Smooth muscle cell (in vitro differentiated cells): Measurements from ENCODE around the gene RPH3AL. TPM values are rescaled to one million over a fixed set of nuclear protein-coding genes. Genes with fewer than 3 reads are reported as not detected.

Source experiments
- DNase-seq: peaks from one replicate; lab custom pipeline; 2025; ENCODE audit not compliant: unreplicated experiment; lab: John Stamatoyannopoulos, UW
- H2AFZ ChIP-seq: fragments of 200-600 bp; sonication (generic); 2 replicates; pipeline ENCODE4 v1.6.0; 2016; ENCODE audit warnings: antibody characterized with exemption, low read depth, mild to moderate bottlenecking
- H3F3A ChIP-seq: fragments of 200-600 bp; sonication (generic); 2 replicates; pipeline ENCODE4 v1.6.0; 2017; ENCODE audit warnings: antibody characterized with exemption, low read depth
- H3K27ac ChIP-seq: fragments of 200-600 bp; sonication (generic); 2 replicates; pipeline ENCODE4 v1.5.1; 2016; ENCODE audit warnings: low read depth, mild to moderate bottlenecking
- H3K27me3 ChIP-seq: fragments of 200-600 bp; sonication (generic); 2 replicates; pipeline ENCODE4 v1.6.1; 2016; ENCODE audit warnings: low read depth, mild to moderate bottlenecking
- H3K36me3 ChIP-seq: fragments of 200-600 bp; sonication (generic); 2 replicates; pipeline ENCODE4 v1.5.1; 2016; ENCODE audit warnings: low read depth
- H3K4me1 ChIP-seq: fragments of 200-600 bp; sonication (generic); 2 replicates; pipeline ENCODE4 v1.5.1; 2016; ENCODE audit warnings: low read depth
- H3K4me2 ChIP-seq: fragments of 200-600 bp; sonication (generic); 2 replicates; pipeline ENCODE4 v1.6.0; 2016; ENCODE audit warnings: mild to moderate bottlenecking
- H3K4me3 ChIP-seq: fragments of 200-600 bp; sonication (generic); 2 replicates; pipeline ENCODE4 v1.5.1; 2016; ENCODE audit warnings: mild to moderate bottlenecking
- H3K79me2 ChIP-seq: fragments of 200-600 bp; sonication (generic); 2 replicates; pipeline ENCODE4 v1.6.0; 2016; ENCODE audit warnings: low read depth, mild to moderate bottlenecking
- H3K9ac ChIP-seq: fragments of 200-600 bp; sonication (generic); 2 replicates; pipeline ENCODE4 v1.6.0; 2016; ENCODE audit warnings: low read depth
- H3K9me3 ChIP-seq: fragments of 200-600 bp; sonication (generic); replicated peaks from 2 replicates; pipeline ENCODE4 v1.5.1; 2016; ENCODE audit warnings: low read depth
- H4K20me1 ChIP-seq: fragments of 200-600 bp; sonication (generic); 2 replicates; pipeline ENCODE4 v1.6.0; 2016; ENCODE audit warnings: low read depth
- CTCF ChIP-seq: fragments of 200-600 bp; sonication (generic); IDR thresholded peaks from 2 replicates; pipeline ENCODE4 v1.5.1; 2017; ENCODE audit warnings: borderline replicate concordance, mild to moderate bottlenecking, antibody characterized with exemption; ENCODE audit not compliant: insufficient read depth, poor library complexity, severe bottlenecking
- WGBS: methylation state at CpG from one replicate; pipeline ENCODE4 v1.1.7; 2016; ENCODE audit warnings: low lambda C conversion rate; 5-methylcytosine and 5-hydroxymethylcytosine counted together
- polyA plus RNA-seq: library from polyadenylated mRNA; unstranded; fragments of >200 nt; fragmentation: Nextera tagmentation; extraction: Ambion mirVana; gene quantifications from 2 replicates; pipeline ENCODE4 v1.2.1, GENCODE V29; 2016
- total RNA-seq: library from RNA; depleted of rRNA; stranded (reverse); fragments of >200 nt; gene quantifications from 2 replicates; pipeline ENCODE4 v1.2.3, GENCODE V29; 2014

Gene RPH3AL
- total and polyA plus RNA-seq, 2 experiments from 2014 or later, result 1.8 to 3.3 TPM

- Histone ChIP-seq H3K9ac (no peak overlapping the region), H3F3A (no peaks in the 10 kb centered on the region), H3K4me1 (no peaks in the 10 kb centered on the region), H3K27ac (no peak overlapping the region), H3K79me2 (no peaks in the 10 kb centered on the region), H3K4me3 (no peak overlapping the region), H3K9me3 (no peaks in the 10 kb centered on the region), H2AFZ (no peak overlapping the region), H3K4me2 (no peak overlapping the region), H3K36me3 (no peaks in the 10 kb centered on the region), H3K27me3 (no peaks in the 10 kb centered on the region), H4K20me1 (no peaks in the 10 kb centered on the region)
- TF ChIP-seq CTCF, result no peak
- DNase-seq, result no peak
- 76% methylated on average over 11 of the region's 11 CpGs for WGBS
Observed at GRCh38 chr17:233473-233941, 119.1 kb downstream of the RPH3AL start.

- DNase-seq, result no peak
- no peak for TF ChIP-seq CTCF
- Histone ChIP-seq H3K9me3 (no peaks in the 10 kb centered on the region), H3K9ac (no peak overlapping the region), H3K4me1 (peaks cover 8% of the 10 kb centered on the region), H3K27ac (no peak overlapping the region), H4K20me1 (no peaks in the 10 kb centered on the region), H3K4me3 (no peak overlapping the region), H3K36me3 (no peaks in the 10 kb centered on the region), H3K79me2 (no peaks in the 10 kb centered on the region), H3K4me2 (no peak overlapping the region), H2AFZ (no peak overlapping the region), H3F3A (no peaks in the 10 kb centered on the region), H3K27me3 (no peaks in the 10 kb centered on the region)
- 88% methylated on average over 24 of the region's 24 CpGs for WGBS
Observed at GRCh38 chr17:231966-232807, 120.4 kb downstream of the RPH3AL start.

GRCh38 chr17:231191-231965 lies 121.2 kb downstream of the RPH3AL start:
- no peaks in the 10 kb centered on the region for H4K20me1 ChIP-seq
- no peaks in the 10 kb centered on the region for H3K27me3 ChIP-seq
- no peak overlapping the region for H2AFZ ChIP-seq
- no peaks in the 10 kb centered on the region for H3K79me2 ChIP-seq
- peaks cover 9% of the 10 kb centered on the region for H3K4me1 ChIP-seq
- DNase-seq, result no peak
- no peak overlapping the region for H3K4me3 ChIP-seq
- H3K9ac ChIP-seq, result no peak overlapping the region
- H3K36me3 ChIP-seq, result no peaks in the 10 kb centered on the region
- 88% methylated on average over 16 of the region's 16 CpGs for WGBS
- no peak overlapping the region for H3K27ac ChIP-seq
- no peak for TF ChIP-seq CTCF
- peaks cover 3% of the 10 kb centered on the region for H3F3A ChIP-seq
- no peaks in the 10 kb centered on the region for H3K9me3 ChIP-seq
- H3K4me2 ChIP-seq, result no peak overlapping the region
